Effector CD4-positive, alpha-beta T cell (primary cell): Measurements from ENCODE around the gene MYH14. TPM values are rescaled to one million over a fixed set of nuclear protein-coding genes. Genes with fewer than 3 reads are reported as not detected.

ENCODE experiments used
- DNase-seq: peaks from one replicate; pipeline ENCODE4 v3.0.0-alpha.2; 2020
- total RNA-seq: gene quantifications from one replicate; lab custom pipeline; 2026; lab: John Stamatoyannopoulos, UW

MYH14 gene
- not detected for total RNA-seq

DNA sequence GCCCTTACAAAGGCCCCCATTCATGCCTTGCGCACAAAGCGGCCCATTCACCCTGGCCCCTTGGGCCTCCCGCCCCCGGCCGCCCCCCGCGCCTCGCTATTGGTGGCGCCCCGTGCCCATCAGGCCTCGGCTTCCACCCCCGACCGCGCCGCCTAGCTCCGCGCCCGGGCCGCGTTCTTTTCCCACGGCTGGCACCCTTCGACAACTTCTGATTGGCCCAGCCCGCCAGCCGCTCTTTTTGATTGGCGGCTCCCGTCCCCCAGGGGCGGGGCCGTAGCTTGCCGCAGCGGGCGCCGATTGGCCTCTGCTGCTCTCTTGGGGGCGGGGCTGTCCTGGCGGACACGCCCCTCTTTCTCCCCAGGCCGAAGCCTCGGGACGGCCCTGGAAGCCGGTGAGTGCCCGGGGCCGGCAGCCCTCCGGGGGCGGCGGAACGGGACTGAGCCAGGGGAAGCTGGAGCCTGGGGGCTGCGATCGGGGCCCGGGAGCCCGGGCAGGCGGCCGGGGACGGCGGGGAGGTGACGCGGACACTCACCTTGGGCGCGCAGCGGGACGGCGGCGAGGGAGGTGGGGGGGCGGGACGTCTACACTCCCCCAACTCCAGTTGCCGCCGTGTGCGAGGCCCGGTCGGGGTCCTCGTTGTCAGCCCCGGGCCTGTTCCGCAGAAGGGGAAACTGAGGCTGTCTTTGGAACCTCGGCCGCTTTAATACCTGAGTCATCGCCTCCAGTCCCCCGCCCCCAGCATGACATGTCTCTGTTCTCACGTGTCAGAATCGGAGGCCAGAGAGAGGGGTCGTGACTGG, at the start of gene MYH14:
MYH14 (plus strand) TSS at position 342 of the 800 bp plus-strand sequence. CDS start 6,744 bp downstream, outside the sequence.
- DNase-seq = no peak

GRCh38 chr19:50154529-50154928, 48.9 kb upstream of the MYH14 start:
- DNase-seq = no peak

- DNase-seq = no peak
Measured at GRCh38 chr19:50155520-50156109, 47.8 kb upstream of the MYH14 start.

- DNase-seq = no peak
Measured at GRCh38 chr19:50158577-50158976, 44.8 kb upstream of the MYH14 start.

DNA sequence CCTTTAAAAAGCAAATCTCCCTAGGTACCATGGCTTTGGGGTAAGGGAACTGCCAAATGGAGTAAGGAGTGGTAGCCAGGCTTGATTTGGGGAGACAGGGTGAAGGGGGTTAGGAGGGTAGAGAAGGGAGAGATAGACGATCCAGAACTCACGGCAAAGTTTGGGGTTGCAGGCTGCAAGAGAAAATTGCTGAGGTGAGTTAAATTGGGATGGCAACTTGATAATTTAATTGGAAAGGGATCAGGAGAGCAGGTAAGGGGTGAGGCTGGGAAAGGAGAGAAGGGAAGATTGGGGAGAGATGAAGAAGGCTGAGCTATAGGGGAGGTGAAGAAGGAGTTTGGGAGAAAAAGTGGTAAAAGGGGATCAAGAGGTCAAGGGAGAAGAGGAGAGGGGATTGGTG, 44.3 kb upstream of the MYH14 start:
- no peak for DNase-seq

- no peak for DNase-seq
Measured at GRCh38 chr19:50162988-50163387, 40.4 kb upstream of the MYH14 start, which contains the start of gene IZUMO2. Gene IZUMO2 (minus strand): TSS chr19:50163281. CDS start chr19:50163194, 87 bp downstream.

DNA sequence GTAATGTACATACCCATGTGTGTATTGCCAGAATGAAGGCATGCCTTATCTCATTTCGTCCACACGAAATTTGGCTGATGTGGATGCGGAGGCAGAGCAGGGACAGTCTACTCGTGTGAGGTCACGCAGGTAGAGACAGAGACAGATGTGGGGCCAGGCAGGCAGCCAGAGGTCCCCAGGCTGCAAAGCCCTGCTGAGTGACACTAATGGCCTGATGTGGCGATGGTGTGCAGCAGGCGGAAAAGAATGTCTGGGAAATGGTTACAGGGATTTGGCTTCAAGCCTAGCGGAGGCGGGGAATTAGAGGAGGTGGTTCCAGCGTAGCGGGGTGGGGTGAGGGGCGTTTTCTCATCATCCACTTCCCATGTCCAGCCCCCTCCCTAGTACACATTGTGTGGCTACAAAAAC, 36.1 kb upstream of the MYH14 start:
- DNase-seq = no peak

GRCh38 chr19:50171752-50172151, 31.7 kb upstream of the MYH14 start:
- no peak for DNase-seq

- DNase-seq = no peak
Measured at GRCh38 chr19:50172726-50173125, 30.7 kb upstream of the MYH14 start.

- no peak for DNase-seq
Measured at GRCh38 chr19:50173127-50173526, 30.3 kb upstream of the MYH14 start.

DNA sequence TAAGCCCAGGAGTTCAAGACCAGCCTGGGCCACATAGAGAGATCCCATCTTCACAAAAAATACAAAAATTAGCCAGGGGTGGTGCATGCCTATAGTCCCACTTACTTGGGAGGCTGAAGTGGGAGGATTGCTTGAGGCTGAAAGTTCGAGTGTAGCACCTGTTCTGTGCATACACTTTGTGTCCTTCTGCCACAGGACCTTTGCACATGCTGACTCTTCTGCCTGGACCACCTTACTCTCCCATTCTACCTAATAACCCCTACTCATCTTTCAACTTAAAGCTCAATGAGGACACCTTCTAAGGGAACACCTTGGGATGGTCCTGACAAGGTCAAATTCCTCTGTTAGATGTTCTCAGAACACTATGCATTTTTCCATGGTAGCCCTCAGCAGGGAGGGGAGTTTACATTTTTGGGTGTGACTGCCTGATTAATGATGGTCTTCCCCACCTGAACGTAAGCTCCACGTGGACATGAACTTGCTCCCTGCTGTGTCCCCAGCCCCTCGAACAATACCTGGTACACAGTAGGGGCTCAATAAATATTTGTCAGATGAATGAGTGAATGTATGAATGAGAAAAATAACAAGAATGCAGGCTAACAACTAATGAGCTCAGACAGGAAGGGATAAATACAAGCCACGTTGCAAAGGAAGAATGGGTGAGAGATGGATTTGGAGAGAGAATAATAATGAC, 29.2 kb upstream of the MYH14 start:
- DNase-seq = no peak

DNA sequence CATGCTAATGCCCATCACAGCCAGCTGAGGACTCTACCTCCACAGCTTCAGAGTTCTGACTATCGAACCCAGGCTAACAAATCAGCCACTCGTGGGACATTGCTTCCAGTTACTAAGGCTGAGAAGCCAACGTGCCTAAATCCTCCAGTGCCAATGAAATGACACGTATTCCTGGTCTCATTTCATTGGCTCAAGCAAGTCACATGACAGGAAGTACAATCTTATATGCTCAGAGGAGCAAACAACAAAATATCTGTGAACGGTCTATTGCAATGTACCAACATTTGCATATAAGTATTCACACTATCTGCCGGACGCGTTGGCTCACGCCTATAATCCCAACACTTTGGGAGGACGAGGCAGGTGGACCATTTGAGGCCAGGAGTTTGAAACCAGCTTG, 27.5 kb upstream of the MYH14 start:
- DNase-seq = no peak

GRCh38 chr19:50176775-50177174, 26.6 kb upstream of the MYH14 start:
- no peak for DNase-seq

GRCh38 chr19:50178320-50178719, 25.1 kb upstream of the MYH14 start:
- no peak for DNase-seq

DNA sequence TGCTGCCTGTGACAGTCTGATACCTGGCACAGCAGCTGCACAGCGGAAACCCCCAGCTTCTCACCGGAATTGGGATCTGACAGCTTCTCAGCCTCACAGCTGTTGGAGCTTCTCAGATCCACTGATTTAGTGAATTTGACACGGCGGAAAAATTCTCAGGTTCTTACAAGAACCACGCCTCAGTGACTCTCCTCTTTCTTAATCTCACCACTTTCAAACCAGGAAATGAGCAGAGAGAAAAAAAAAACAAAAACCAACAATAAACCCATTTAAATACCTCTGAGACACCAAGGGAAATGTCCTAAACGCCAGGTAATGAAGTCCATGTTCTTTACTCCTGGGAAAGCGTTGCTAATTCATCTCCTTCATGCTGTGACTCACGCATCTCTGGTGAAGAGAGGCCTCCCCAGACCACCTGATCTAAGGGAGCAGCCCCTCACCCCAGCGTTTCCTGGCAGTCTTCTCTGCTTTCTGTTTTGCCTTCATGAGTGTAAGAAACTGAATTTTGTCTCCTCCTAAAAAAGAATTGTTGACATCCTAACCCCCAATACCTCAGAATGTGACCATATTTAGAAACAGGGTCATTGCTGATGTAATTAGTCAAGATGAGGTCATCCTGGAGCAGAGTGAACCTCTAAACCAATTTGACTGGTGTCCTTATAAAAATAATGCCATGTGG, 24.4 kb upstream of the MYH14 start:
- DNase-seq = no peak

DNA sequence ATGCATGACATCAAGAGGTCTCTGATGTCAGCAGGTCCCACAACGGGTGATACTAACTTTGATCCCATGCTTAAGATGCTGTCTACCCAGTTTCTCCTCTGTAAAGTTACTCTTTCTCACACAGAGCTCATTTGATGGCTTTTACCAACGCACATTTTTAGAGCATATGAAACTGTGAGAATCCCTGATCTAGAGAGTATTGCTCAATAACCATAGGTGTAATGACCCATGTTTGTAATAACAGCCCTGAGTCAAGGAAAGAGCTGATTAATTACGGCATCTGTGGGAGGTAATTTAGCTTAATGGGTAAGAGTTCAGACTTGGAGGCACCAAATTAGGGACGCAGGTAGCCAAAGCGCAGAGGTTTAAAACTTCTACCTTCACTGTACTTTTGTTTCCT, 22.3 kb upstream of the MYH14 start:
- no peak for DNase-seq

DNA sequence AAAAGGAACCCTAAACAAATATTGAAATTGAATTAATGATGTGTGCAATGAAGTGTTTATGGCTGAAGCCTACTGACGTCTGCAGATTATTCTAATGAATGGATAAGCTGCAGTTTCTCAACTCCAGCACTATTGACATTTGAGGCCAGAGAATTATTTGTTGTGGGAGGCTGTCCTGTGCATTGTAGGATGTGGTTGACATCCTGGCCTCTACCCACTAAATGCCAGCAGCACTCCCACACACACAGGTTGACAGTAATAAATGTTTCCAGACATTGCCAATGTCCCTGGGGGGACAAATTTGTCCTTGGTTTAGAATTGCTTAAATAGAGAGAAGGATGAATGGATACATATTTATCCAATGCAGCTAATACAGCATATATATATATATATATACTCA, 19.2 kb upstream of the MYH14 start:
- DNase-seq = no peak

DNA sequence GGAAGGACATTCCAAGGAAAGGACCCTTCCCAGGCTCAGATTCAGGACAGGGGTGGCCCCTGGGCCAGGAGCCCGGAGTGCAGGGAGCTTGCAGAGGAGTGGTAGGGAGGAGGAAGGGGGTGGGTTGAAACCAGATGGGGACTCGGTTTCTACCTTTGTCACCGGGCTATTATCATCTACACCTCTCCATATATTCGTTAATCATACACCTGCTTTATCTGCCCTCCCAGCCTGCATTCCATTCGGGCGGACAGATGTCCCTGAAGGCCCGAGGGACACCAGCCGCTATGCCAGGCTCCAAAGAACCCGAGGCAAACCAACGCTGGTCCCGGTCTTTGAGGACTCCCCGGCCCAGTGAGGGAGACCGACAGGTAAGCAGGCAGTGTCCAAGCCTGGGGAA, 15.5 kb upstream of the MYH14 start:
- DNase-seq = no peak

GRCh38 chr19:50189331-50189730, 14.1 kb upstream of the MYH14 start:
- no peak for DNase-seq

- DNase-seq = no peak
Measured at GRCh38 chr19:50190439-50190891, 13.0 kb upstream of the MYH14 start.

- DNase-seq = no peak
Measured at GRCh38 chr19:50191216-50191615, 12.2 kb upstream of the MYH14 start.

- no peak for DNase-seq
Measured at GRCh38 chr19:50192463-50193211, 10.8 kb upstream of the MYH14 start.
